ENCODE data around the gene TMEM51. TPM values are rescaled to one million over a fixed set of nuclear protein-coding genes. Genes with fewer than 3 reads are reported as not detected.

TMEM51 gene
- total RNA-seq, 1 experiment from 2014 or later: 1.7 TPM

DNA sequence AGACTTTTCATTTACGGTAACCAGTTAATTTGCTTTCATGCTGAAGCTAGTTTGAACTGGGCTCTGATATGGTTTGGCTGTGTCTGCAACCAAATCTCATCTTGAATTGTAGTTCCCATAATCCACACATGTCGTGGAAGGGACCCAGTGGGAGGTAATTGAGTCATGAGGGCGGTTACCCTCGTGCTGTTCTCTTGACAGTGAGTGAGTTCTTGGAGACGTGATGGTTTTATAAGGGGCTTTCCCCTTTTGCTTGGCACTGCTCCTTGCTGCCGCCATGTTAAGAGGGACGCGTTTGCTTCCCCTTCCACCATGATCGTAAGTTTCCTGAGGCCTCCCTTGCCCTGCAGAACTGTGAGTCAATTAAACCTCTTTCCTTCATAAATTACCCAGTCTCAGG, 83.2 kb downstream of the TMEM51 start:
- no peaks in the 10 kb centered on the region for H3K4me1 ChIP-seq (ENCODE audit: insufficient read depth, low read length, poor library complexity, severe bottlenecking)
- ChIA-PET CTCF (no interaction called here), POLR2A (ENCODE audit: low non-redundant PET) (no interaction called here)
- DNase-seq (ENCODE audit: low spot score): no peak
- no peaks in the 10 kb centered on the region for H3K9me3 ChIP-seq (ENCODE audit: low read depth, low read length, poor library complexity, severe bottlenecking)
- BruUV-seq (replicated peaks): no TSS peak
- intact Hi-C loops (cut with micrococcal nuclease; ENCODE audit: unreplicated experiment): no loop called here
- no peak overlapping the region for H3K4me3 ChIP-seq (ENCODE audit: low read depth, low read length, poor library complexity, severe bottlenecking)
- H3K36me3 ChIP-seq (ENCODE audit: insufficient read depth, low read length, poor library complexity, severe bottlenecking): no peaks in the 10 kb centered on the region
- H3K27ac ChIP-seq (ENCODE audit: low read depth, low read length, poor library complexity, severe bottlenecking): no peak overlapping the region
- no peaks in the 10 kb centered on the region for H3K27me3 ChIP-seq (replicated peaks; ENCODE audit: insufficient read depth, low read depth, low read length, poor library complexity)
- no peak for TF ChIP-seq CTCF (conservative IDR thresholded peaks at IDR 0.05; ENCODE audit: low read depth, low read length)
- TF ChIP-seq EZH2 (IDR thresholded peaks at IDR 0.05; ENCODE audit: borderline replicate concordance, low read depth, low read length, poor library complexity, severe bottlenecking): no peak

DNA sequence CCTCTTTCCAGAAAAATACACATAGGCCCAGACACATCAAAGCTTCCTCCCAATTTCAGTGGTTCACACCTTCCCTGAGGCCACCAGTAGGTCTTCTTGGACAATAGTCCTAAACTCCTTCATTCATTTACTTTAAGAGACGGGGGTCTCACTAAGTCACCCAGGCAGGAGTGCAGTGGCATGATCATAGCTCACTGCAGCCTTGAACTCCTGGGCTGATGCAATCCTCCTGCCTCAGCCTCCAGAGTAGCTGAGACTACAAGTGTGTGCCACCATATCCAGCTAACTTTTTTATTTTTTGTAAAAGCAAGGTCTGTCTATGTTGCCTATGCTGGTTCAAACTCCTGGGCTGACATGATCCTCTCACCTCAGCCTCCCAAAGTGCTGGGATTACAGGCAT, 85.2 kb downstream of the TMEM51 start:
- no peak for DNase-seq (ENCODE audit: low spot score)
- no peak overlapping the region for H3K4me3 ChIP-seq (ENCODE audit: low read depth, low read length, poor library complexity, severe bottlenecking)
- CTCF ChIA-PET: no interaction called here
- H3K27ac ChIP-seq (ENCODE audit: low read depth, low read length, poor library complexity, severe bottlenecking): no peak overlapping the region
- BruUV-seq (replicated peaks): no TSS peak
- H3K36me3 ChIP-seq (ENCODE audit: insufficient read depth, low read length, poor library complexity, severe bottlenecking): no peaks in the 10 kb centered on the region
- intact Hi-C loops (cut with micrococcal nuclease; ENCODE audit: unreplicated experiment): no loop called here
- TF ChIP-seq EZH2 (IDR thresholded peaks at IDR 0.05; ENCODE audit: borderline replicate concordance, low read depth, low read length, poor library complexity, severe bottlenecking): no peak
- TF ChIP-seq CTCF (conservative IDR thresholded peaks at IDR 0.05; ENCODE audit: low read depth, low read length): no peak
- H3K4me1 ChIP-seq (ENCODE audit: insufficient read depth, low read length, poor library complexity, severe bottlenecking): no peaks in the 10 kb centered on the region
- H3K9me3 ChIP-seq (ENCODE audit: low read depth, low read length, poor library complexity, severe bottlenecking): no peaks in the 10 kb centered on the region
- POLR2A ChIA-PET (ENCODE audit: low non-redundant PET): interaction anchor here (0.8 kb wide), 1 partner anchor 1661 kb away, joined by 3 read pairs; no protein-coding TSS in a partner anchor
- H3K27me3 ChIP-seq (replicated peaks; ENCODE audit: insufficient read depth, low read depth, low read length, poor library complexity): no peaks in the 10 kb centered on the region

GRCh38 chr1:15242766-15243165, 89.2 kb downstream of the TMEM51 start:
- intact Hi-C loops (cut with micrococcal nuclease; ENCODE audit: unreplicated experiment): no loop called here
- POLR2A ChIA-PET (ENCODE audit: low non-redundant PET): no interaction called here
- H3K36me3 ChIP-seq (ENCODE audit: insufficient read depth, low read length, poor library complexity, severe bottlenecking): no peaks in the 10 kb centered on the region

More at GRCh38 chr1:15242766-15243165, 89.2 kb downstream of the TMEM51 start:
- Histone ChIP-seq H3K4me3 (ENCODE audit: low read depth, low read length, poor library complexity, severe bottlenecking) (no peak overlapping the region), H3K4me1 (ENCODE audit: insufficient read depth, low read length, poor library complexity, severe bottlenecking) (no peaks in the 10 kb centered on the region), H3K9me3 (ENCODE audit: low read depth, low read length, poor library complexity, severe bottlenecking) (no peaks in the 10 kb centered on the region), H3K27ac (ENCODE audit: low read depth, low read length, poor library complexity, severe bottlenecking) (no peak overlapping the region), H3K27me3 (replicated peaks; ENCODE audit: insufficient read depth, low read depth, low read length, poor library complexity) (no peaks in the 10 kb centered on the region)
- DNase-seq (ENCODE audit: low spot score): no peak
- no TSS peak for BruUV-seq (replicated peaks)
- no peak for TF ChIP-seq CTCF (conservative IDR thresholded peaks at IDR 0.05; ENCODE audit: low read depth, low read length)
- no peak for TF ChIP-seq EZH2 (IDR thresholded peaks at IDR 0.05; ENCODE audit: borderline replicate concordance, low read depth, low read length, poor library complexity, severe bottlenecking)
- CTCF ChIA-PET: no interaction called here
